Measurements from ENCODE around the gene E2F4.

- TF ChIP-seq CTCF (conservative IDR thresholded peaks at IDR 0.05; ENCODE audit: low read depth in 2 of 2) (no peak), ETS1 (IDR thresholded peaks at IDR 0.05) (no peak), EZH2 (IDR thresholded peaks at IDR 0.05; ENCODE audit: low read depth, unreplicated experiment) (no peak), EZH2phosphoT487 (IDR thresholded peaks at IDR 0.05; ENCODE audit: unreplicated experiment) (no peak), POLR2AphosphoS5 (IDR thresholded peaks at IDR 0.05; ENCODE audit: low read depth) (no peak), CREB1 (CRISPR knock-in tag; IDR thresholded peaks at IDR 0.05; ENCODE audit: low read depth) (no peak)
Observed at GRCh38 chr16:67190448-67191399, 1.2 kb upstream of the E2F4 start.
